Activated naive CD4-positive, alpha-beta T cell treated with anti-CD3 and anti-CD28 coated beads for 36 hours (primary cell): ENCODE results near the gene PLB1. TPM values are rescaled to one million over a fixed set of nuclear protein-coding genes. Genes with fewer than 3 reads are reported as not detected.

Source experiments
- CTCF ChIA-PET: fragments of 350-600 bp; sonication (Branson Sonifier 250); formaldehyde crosslinking; loops from one replicate; lab custom pipeline; 2021; ENCODE audit warnings: antibody characterized with exemption; lab: Charles Lee
- DNase-seq: peaks from one replicate; pipeline ENCODE4 v3.0.0-alpha.2; 2020
- H3K27ac Mint-ChIP-seq: one replicate; pipeline ENCODE4 v1.8.0; 2021; ENCODE audit warnings: mild to moderate bottlenecking, mixed read lengths
- H3K27me3 Mint-ChIP-seq: one replicate; pipeline ENCODE4 v1.8.0; 2021; ENCODE audit warnings: low read depth, mixed read lengths
- H3K36me3 Mint-ChIP-seq: one replicate; pipeline ENCODE4 v1.8.0; 2021; ENCODE audit warnings: low read depth, mixed read lengths
- H3K4me1 Mint-ChIP-seq: one replicate; pipeline ENCODE4 v1.8.0; 2021; ENCODE audit warnings: low read depth, mixed read lengths
- H3K4me3 Mint-ChIP-seq: one replicate; pipeline ENCODE4 v1.8.0; 2021; ENCODE audit warnings: mild to moderate bottlenecking, moderate library complexity, mixed read lengths
- H3K9me3 Mint-ChIP-seq: one replicate; pipeline ENCODE4 v1.8.0; 2021; ENCODE audit warnings: mixed read lengths
- intact Hi-C: fragments of 100-400 bp; cut with micrococcal nuclease; formaldehyde crosslinking; loops from one replicate; pipeline ENCODE4 v1.15.1; 2023
- total RNA-seq, 2 experiments: library from RNA; stranded (reverse); gene quantifications; one replicate each; pipeline ENCODE4 v1.2.3, GENCODE V29; 2021

PLB1 gene
- total RNA-seq, 2 experiments from 2014 or later = 1.3 to 1.6 TPM

GRCh38 chr2:28452534-28453081 lies 43.3 kb upstream of the PLB1 start:
- peaks cover 36% of the 10 kb centered on the region for H3K4me1 Mint-ChIP-seq
- H3K27ac Mint-ChIP-seq = no peak overlapping the region
- H3K36me3 Mint-ChIP-seq = no peaks in the 10 kb centered on the region
- no peaks in the 10 kb centered on the region for H3K9me3 Mint-ChIP-seq
- no peak overlapping the region for H3K4me3 Mint-ChIP-seq
- intact Hi-C loops = loop anchor here (1.0 to 10.0 kb wide), 8 partner anchors 60 to 749 kb away; partner anchors contain the start of genes FOSL2 and MRPL33
- no peaks in the 10 kb centered on the region for H3K27me3 Mint-ChIP-seq
- CTCF ChIA-PET = interaction anchor here (0.5 to 2.2 kb wide), 14 partner anchors 8 to 748 kb away, joined by 3 to 11 read pairs (median 4); no protein-coding TSS in a partner anchor
- DNase-seq = peak; percentile 91

- DNase-seq = no peak
- intact Hi-C loops = loop anchor here (2.0 to 10.0 kb wide), 4 partner anchors 111 to 681 kb away; partner anchors contain the start of gene MRPL33
Observed at GRCh38 chr2:28453396-28453795, 42.5 kb upstream of the PLB1 start.

GRCh38 chr2:28454016-28454930 lies 41.6 kb upstream of the PLB1 start:
- H3K4me1 Mint-ChIP-seq = peaks cover 19% of the 10 kb centered on the region
- CTCF ChIA-PET = interaction anchor here (0.6 to 2.2 kb wide), 5 partner anchors 10 to 750 kb away, joined by 3 to 10 read pairs (median 4); no protein-coding TSS in a partner anchor
- H3K27ac Mint-ChIP-seq = no peak overlapping the region
- DNase-seq = no peak
- H3K4me3 Mint-ChIP-seq = no peak overlapping the region
- no peaks in the 10 kb centered on the region for H3K9me3 Mint-ChIP-seq
- H3K27me3 Mint-ChIP-seq = no peaks in the 10 kb centered on the region
- no peaks in the 10 kb centered on the region for H3K36me3 Mint-ChIP-seq
- intact Hi-C loops = loop anchor here (5.0 to 10.0 kb wide), 3 partner anchors 112 to 682 kb away; partner anchors contain the start of gene MRPL33

More at GRCh38 chr2:28453396-28453795, 42.5 kb upstream of the PLB1 start:
- Mint-ChIP-seq H3K4me3 (no peak overlapping the region), H3K27ac (no peak overlapping the region), H3K4me1 (peaks cover 28% of the 10 kb centered on the region), H3K36me3 (no peaks in the 10 kb centered on the region), H3K27me3 (no peaks in the 10 kb centered on the region), H3K9me3 (no peaks in the 10 kb centered on the region)
- CTCF ChIA-PET = interaction anchor here (0.6 to 2.2 kb wide), 11 partner anchors 12 to 749 kb away, joined by 3 to 11 read pairs (median 4); no protein-coding TSS in a partner anchor

- H3K27me3 Mint-ChIP-seq = peaks cover 5% of the 10 kb centered on the region
- no peak overlapping the region for H3K4me3 Mint-ChIP-seq
- H3K9me3 Mint-ChIP-seq = peaks cover 3% of the 10 kb centered on the region
- H3K27ac Mint-ChIP-seq = no peak overlapping the region
- DNase-seq = no peak
- intact Hi-C loops = loop anchor here (10.0 kb wide), 1 partner anchor 362 kb away; no protein-coding TSS in a partner anchor
- no peaks in the 10 kb centered on the region for H3K4me1 Mint-ChIP-seq
- CTCF ChIA-PET = no interaction called here
- H3K36me3 Mint-ChIP-seq = no peaks in the 10 kb centered on the region
Observed at GRCh38 chr2:28457237-28457636, 38.6 kb upstream of the PLB1 start.

- CTCF ChIA-PET = interaction anchor here (0.9 kb wide), 1 partner anchor 9 kb away, joined by 3 read pairs; no protein-coding TSS in a partner anchor
- Mint-ChIP-seq H3K36me3 (no peaks in the 10 kb centered on the region), H3K4me3 (no peak overlapping the region), H3K27me3 (peaks cover 7% of the 10 kb centered on the region), H3K9me3 (peaks cover 7% of the 10 kb centered on the region), H3K4me1 (peaks cover 14% of the 10 kb centered on the region), H3K27ac (no peak overlapping the region)
- intact Hi-C loops = no loop called here
- no peak for DNase-seq
Observed at GRCh38 chr2:28461056-28461455, 34.8 kb upstream of the PLB1 start.

GRCh38 chr2:28462122-28462521 lies 33.7 kb upstream of the PLB1 start:
- Mint-ChIP-seq H3K9me3 (peaks cover 7% of the 10 kb centered on the region), H3K4me1 (peaks cover 18% of the 10 kb centered on the region), H3K4me3 (no peak overlapping the region), H3K27ac (no peak overlapping the region), H3K36me3 (no peaks in the 10 kb centered on the region), H3K27me3 (peaks cover 7% of the 10 kb centered on the region)
- CTCF ChIA-PET = no interaction called here
- intact Hi-C loops = no loop called here
- no peak for DNase-seq

- peaks cover 7% of the 10 kb centered on the region for H3K27me3 Mint-ChIP-seq
- H3K4me3 Mint-ChIP-seq = no peak overlapping the region
- intact Hi-C loops = no loop called here
- DNase-seq = no peak
- peaks cover 18% of the 10 kb centered on the region for H3K4me1 Mint-ChIP-seq
- CTCF ChIA-PET = interaction anchor here (2.5 kb wide), 1 partner anchor 9 kb away, joined by 5 read pairs; no protein-coding TSS in a partner anchor
- H3K36me3 Mint-ChIP-seq = no peaks in the 10 kb centered on the region
- peaks cover 7% of the 10 kb centered on the region for H3K9me3 Mint-ChIP-seq
- H3K27ac Mint-ChIP-seq = no peak overlapping the region
Observed at GRCh38 chr2:28463211-28463816, 32.5 kb upstream of the PLB1 start.

GRCh38 chr2:28463893-28464292 lies 32.0 kb upstream of the PLB1 start:
- no peak overlapping the region for H3K27ac Mint-ChIP-seq
- peaks cover 7% of the 10 kb centered on the region for H3K27me3 Mint-ChIP-seq
- intact Hi-C loops = no loop called here
- no peak overlapping the region for H3K4me3 Mint-ChIP-seq
- peaks cover 18% of the 10 kb centered on the region for H3K4me1 Mint-ChIP-seq
- CTCF ChIA-PET = interaction anchor here (2.5 kb wide), 1 partner anchor 9 kb away, joined by 5 read pairs; no protein-coding TSS in a partner anchor
- no peaks in the 10 kb centered on the region for H3K36me3 Mint-ChIP-seq
- DNase-seq = no peak
- H3K9me3 Mint-ChIP-seq = peaks cover 7% of the 10 kb centered on the region

- intact Hi-C loops = loop anchor here (1.0 kb wide), 1 partner anchor 15 kb away; no protein-coding TSS in a partner anchor
- H3K9me3 Mint-ChIP-seq = peaks cover 7% of the 10 kb centered on the region
- peaks cover 26% of the 10 kb centered on the region for H3K4me1 Mint-ChIP-seq
- H3K36me3 Mint-ChIP-seq = no peaks in the 10 kb centered on the region
- peak overlapping the region; percentile 33 for H3K27ac Mint-ChIP-seq
- DNase-seq = no peak
- H3K4me3 Mint-ChIP-seq = no peak overlapping the region
- H3K27me3 Mint-ChIP-seq = peaks cover 6% of the 10 kb centered on the region
- CTCF ChIA-PET = interaction anchor here (0.6 to 2.5 kb wide), 3 partner anchors 11 to 19 kb away, joined by 3 to 5 read pairs (median 3); no protein-coding TSS in a partner anchor
Observed at GRCh38 chr2:28465148-28465885, 30.5 kb upstream of the PLB1 start.

- Mint-ChIP-seq H3K36me3 (no peaks in the 10 kb centered on the region), H3K4me3 (no peak overlapping the region), H3K9me3 (peaks cover 2% of the 10 kb centered on the region), H3K27ac (no peak overlapping the region), H3K4me1 (peaks cover 39% of the 10 kb centered on the region), H3K27me3 (no peaks in the 10 kb centered on the region)
- intact Hi-C loops = no loop called here
- CTCF ChIA-PET = interaction anchor here (0.6 kb wide), 1 partner anchor 14 kb away, joined by 3 read pairs; no protein-coding TSS in a partner anchor
- DNase-seq = no peak
Observed at GRCh38 chr2:28469304-28469703, 26.6 kb upstream of the PLB1 start.

GRCh38 chr2:28469947-28470535 lies 25.8 kb upstream of the PLB1 start:
- intact Hi-C loops = no loop called here
- H3K27me3 Mint-ChIP-seq = no peaks in the 10 kb centered on the region
- H3K27ac Mint-ChIP-seq = no peak overlapping the region
- H3K4me1 Mint-ChIP-seq = peaks cover 35% of the 10 kb centered on the region
- H3K9me3 Mint-ChIP-seq = peaks cover 2% of the 10 kb centered on the region
- CTCF ChIA-PET = interaction anchor here (1.0 kb wide), 1 partner anchor 13 kb away, joined by 7 read pairs; no protein-coding TSS in a partner anchor
- H3K4me3 Mint-ChIP-seq = no peak overlapping the region
- no peak for DNase-seq
- no peaks in the 10 kb centered on the region for H3K36me3 Mint-ChIP-seq
